Measurements from ENCODE around the gene VPS54. TPM values are rescaled to one million over a fixed set of nuclear protein-coding genes. Genes with fewer than 3 reads are reported as not detected.

Gene VPS54
- total RNA-seq, 1 experiment from 2014 or later, result 12.4 TPM

DNA sequence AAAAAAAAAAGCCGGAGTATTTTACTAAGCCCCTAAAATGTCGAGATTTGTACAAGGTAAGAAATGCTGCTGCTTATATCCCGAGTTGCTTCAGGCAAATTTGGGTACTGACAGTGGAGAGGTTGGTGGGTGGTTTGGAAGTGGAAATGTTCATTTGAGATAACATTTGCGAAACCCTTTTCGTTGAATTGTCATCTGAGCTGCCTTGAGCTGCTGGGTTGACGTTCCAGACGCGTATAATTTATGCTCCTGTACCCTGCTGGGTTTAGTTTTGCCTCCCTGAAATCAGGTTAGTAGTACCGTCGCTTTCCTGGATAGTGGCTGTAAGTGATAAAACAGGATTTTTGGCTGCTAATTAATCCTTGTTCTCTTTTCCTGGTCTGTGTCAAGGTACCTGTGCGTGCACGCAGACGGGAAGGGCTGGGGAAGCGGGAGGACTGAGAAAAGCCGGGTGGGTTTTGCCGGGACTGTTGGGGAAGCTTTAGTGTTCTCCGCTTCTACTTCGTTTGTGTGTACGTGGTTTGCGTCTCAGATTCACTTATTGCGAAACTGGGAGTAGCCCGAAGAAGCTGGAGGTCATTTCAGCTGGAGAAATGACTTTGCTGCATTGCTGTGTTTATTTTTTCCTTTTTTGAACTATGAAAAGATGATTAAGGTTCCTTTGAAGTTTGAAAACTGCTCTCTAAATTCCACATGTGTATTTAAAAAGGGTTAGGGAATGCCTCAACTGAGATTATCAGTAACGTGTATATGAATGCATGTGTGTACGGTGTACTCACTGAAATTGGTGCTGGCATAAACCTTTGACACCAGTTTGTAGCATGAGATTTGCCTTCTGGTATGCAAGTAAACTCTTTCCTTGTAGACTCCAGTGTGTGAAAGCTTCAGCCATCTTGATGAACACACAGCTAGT is 176.8 kb downstream of the VPS54 start (continued):
- TF ChIP-seq FOSL1 (IDR thresholded peaks at IDR 0.05; ENCODE audit: low read depth) (peak; percentile 4; the same call in 1 of the 2 replicates), EZH2phosphoT487 (IDR thresholded peaks at IDR 0.05; ENCODE audit: borderline replicate concordance) (no peak), TCF7L2 (IDR thresholded peaks at IDR 0.05; ENCODE audit: borderline replicate concordance, extremely low read depth, insufficient read depth, insufficient read length) (no peak)
- TF ChIP-seq, protein P1, sequence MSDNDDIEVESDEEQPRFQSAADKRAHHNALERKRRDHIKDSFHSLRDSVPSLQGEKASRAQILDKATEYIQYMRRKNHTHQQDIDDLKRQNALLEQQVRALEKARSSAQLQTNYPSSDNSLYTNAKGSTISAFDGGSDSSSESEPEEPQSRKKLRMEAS (IDR thresholded peaks at IDR 0.05), result no peak

Other genes starting within 250 kb of the VPS54 start
- 57.1 TPM for gene UGP2, start 177.5 kb downstream of the VPS54 start, total RNA-seq (2021; ENCODE audit: unreplicated experiment)
- gene PELI1, start 125.0 kb upstream of the VPS54 start, total RNA-seq (2021; ENCODE audit: unreplicated experiment), result 7.9 TPM